GM21515 (cell line): ENCODE measurements around the gene PTPRM.

Source experiments
- ATAC-seq: cut with Tn5 transposase; IDR thresholded peaks from one replicate; pipeline ENCODE4 v1.9.1; 2021; ENCODE audit not compliant: unreplicated experiment

Gene PTPRM

DNA sequence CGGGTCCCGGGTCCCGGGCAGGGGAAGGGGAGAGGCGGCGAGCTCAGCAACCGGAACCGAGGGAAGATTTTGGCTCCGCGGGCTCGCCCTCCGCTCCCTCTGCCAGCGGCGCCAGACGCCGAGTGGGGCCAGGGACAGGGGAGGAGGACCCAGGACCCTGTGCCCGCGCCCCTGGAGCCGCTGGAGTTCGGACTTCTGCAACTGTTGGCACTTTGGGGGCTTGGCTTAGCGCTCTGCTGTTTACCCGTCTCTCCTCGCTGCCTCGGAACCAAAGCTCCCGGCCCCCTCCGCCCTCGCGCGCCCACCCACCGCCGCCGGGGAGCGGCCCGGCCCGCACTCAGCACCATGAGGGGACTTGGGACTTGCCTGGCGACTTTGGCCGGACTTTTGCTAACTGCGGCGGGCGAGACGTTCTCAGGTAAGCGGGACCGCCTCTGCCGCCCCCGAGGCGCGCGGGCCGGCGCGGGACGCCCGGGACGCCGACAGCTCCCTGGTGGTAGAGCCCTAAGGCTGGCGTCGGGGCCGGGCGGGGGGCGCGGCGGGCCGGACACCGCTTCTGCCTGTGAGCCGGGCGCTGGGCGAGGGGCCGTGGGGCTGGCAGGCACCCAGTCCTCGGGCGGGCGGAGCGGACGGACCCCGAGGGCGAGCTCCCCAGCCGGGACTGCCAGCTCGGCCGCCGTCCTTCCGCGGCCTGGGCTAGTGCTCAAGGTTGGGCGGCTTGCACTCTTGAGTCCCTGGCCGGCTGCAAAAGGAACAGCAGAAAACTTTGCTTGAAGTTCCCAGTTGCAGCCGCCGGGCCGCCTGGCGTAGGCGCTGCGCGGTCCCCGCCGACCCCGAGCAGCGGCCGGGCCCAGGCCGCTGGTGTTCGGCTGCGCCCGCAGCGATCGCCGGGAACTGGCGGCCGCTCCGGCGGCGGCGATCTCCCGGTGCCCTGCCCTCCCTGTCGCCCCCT is 634 bp downstream of the PTPRM start:
- ATAC-seq = peak; percentile 9

DNA sequence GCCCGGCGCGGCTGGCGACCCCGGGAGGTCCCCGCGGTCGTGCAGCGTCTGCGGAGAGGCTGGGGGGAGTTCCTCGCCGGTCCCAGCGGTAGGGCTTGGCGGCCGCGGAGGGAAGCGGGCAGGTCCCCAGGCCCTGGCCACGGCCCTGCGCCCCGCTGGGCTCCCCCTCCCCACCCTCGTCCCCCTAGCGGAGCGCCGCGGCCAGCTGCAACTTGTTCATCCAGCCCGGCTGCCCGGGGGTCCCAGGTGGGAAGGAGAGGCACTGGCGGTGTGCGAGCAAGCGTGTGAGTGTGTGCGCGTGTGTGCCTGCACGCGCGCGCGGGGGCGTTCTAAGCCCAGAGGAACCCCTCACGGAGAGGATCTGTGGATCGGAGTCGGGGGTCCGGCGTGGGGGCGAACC is 1.3 kb downstream of the PTPRM start:
- ATAC-seq = no peak

DNA sequence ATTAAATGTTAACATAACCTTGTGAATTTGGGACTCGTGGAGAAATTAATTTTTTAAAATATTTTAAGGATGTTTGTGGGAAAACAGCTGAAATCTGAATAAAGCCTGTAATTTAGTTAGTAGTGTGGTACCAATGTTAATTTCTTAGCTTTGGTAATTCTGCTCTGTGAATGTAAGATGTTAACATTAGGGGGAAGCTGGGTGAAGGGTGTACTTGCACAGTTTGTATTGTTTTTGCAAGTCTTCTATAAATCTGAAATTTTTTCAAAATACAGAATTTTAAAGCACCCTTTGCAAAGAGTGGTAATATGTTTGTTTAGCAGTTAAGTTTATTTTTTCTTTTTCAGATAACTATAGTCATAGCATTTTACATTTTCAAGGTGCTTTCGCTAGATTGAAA is 4.5 kb downstream of the PTPRM start:
- ATAC-seq = no peak

DNA sequence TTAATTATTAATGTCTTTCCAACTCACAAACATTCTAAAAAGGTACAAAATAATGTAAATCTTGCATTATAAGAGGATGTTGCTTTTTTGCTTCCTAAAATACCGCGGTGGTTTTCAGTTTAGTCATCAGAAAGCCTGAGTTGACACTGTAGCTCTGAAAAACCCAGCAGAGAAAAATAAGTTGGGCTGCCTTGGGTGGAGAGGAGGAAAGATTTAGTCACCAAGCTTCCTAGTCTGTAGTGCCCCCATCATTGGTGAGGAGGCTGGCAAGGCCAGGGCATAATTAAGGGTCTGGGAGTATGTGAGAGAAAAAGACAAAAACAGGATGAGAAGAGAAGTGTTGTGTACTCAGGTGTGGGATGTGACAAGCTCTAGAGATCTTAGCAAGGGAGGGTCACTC is 5.7 kb downstream of the PTPRM start:
- ATAC-seq = no peak

DNA sequence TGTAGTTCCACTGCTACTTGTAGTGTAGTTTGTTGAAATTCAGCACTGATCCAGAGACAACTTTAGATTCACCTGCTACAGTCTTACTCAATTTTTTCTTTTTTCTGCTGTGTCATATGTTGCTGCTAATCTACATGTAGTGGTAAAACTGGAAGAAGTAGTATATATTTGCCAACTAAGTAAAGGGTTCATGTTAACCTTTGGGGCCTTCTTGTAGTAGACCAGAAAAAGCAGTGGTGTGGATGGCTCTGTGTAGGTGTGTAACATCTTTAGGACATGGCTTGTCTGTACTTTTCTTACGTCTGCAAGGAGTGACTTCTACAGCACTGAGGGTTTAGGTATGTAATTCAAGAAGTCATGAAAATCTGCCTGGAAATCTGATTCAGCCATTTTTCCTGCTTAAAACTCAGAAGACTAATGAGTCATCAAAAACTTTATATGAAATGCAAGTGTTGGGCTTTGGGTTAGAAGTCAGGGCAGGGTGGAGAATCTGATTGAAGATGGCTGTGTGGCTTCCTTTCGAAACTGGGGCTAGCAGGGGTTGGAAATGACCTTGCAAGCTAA is 8.4 kb downstream of the PTPRM start:
- ATAC-seq = no peak

DNA sequence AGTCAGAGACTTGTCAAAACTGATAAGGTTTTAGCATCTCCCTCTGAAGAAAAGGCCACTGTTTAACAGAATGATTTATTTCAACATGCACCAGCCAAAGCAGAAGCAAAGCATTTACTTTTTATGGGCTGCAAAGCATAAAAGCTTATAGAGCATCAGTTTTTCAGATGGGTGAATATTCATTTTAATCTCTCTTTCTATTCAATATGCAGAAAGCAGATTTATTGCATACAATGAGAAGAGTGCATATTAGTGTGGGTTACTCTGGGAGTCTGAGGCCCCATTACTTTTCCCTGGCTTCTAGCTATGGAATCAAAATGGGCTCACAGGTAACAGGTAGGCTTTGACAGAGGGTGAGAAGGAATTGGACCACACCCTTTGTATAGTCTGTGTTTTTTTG is 9.0 kb downstream of the PTPRM start:
- no peak for ATAC-seq

DNA sequence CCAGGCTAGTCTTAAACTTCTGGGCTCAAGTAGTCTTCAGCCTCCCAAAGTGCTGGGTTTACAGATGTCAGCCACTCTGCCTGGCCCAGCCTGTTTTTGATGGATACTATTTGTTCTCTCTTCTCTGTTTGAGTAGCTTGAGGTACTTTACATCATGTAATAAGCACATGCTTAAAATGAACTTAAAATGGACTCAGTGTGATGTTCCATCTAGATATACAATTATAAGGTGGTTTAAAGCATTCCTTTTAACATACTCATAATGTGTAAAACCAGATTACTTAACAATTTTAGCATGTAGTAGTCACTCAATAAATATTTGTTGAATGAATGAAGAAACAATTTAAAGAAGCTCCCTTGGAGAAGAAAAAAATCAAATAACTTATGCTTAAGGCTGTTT is 9.6 kb downstream of the PTPRM start:
- no peak for ATAC-seq

DNA sequence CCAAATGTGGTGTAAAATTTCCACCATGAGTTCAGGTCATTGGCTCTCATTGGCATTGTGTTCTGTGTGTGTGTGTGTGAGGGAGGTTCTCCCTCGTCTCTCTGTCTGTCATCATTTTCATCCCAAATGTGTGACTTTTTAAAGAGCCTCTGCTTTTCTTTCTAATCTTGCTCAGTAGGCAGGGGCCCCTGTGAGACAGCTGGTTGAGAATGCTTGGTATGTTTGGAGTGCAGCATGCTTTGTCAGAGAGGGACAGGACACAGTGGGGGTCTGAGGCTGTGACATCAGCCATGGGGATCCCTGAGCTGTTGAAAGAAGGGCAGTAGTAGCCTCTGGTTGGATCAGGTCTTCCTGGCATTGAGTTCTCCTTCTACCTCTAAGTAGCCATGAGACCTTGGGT is 10.6 kb downstream of the PTPRM start:
- ATAC-seq = no peak

DNA sequence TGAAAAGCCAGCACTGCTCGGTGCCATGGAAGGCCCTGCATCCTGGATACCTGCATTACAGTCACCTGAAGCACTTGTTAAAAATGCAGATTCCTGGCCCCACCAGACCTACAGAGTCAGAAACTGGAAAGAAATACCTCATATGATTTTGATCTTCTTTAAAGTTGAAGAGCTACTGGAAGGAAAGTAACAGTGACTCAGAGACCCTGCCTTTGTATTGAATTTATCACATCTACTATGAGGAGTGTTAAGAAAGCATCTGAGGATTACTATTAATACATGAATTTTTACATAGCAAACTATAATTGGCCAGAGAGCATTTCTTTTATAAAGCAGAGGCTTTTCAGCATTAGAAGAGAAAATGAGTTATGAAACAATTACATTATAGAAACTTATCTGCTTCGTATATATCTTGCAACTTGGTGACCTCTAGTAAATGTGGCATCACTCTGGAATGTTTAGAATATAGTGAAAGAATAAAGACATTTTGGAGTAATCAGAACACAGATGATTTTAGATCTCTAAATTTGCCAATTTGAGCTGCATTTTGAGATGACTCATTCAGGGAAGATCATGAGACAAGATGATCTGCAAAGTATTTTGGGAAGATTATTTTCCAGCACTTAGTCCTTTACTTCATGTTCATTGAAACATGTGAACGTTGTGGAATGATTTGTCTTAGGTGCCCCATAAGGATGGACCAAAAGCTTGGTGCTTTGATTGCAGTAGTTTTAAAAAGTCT is 12.2 kb downstream of the PTPRM start:
- ATAC-seq = no peak

DNA sequence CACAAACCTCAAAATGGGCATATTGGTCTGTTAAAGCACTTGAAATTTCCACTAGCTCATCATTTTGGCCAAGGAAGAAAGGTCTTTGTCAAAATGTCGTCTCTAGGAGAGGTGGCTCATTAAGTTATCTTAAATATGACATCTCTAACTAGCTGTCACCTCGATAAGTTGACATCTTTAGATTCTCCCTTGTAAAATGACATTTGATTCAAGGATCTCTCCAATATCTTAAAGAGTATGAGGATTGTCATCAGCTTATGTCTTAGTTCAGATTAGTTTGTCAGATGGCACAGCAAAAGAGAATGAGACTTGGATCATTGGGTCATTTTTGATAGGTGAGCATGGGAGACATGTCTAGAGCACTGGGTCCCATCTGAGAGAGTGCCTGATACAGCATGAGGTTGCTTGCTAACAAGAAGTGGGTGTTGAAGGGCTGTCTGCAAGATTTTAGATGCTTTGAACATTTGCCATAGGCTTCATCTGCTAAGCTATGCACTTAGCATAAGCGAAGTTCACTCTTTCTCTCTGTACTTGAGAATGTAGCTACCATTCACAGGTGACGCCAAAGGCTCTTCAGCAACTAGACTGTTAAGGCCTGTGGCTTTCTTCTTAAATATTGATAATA is 12.9 kb downstream of the PTPRM start:
- ATAC-seq = no peak

DNA sequence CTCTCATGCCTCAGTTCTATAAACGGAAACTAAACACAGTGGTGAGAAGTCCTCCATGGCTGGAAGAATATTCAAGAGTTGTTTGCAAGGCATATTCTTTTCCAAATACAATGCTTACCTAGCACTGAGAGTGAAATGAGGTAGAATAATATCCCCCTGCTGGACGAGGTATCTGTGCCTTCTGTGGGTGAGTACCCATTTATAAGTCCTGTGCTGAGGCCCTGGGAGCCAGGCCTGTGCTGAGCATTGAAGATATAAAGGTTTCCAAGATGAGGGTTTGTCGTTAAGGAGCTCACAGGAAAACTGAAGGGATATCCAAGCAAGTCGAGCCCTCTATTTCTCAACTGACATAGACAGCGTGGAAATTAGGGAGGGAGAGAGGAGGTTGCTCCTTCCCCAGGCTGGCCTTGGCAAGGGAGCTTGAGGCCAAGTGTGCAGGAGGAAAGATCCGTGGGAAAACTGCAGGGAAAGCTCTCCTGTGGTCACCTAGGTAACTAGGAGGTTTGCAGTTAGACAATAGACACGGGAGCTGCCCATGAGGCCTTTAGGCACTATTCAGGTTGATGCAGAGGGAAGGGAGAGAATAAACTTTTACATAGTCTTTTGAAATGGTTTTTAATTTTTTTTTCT is 17.6 kb downstream of the PTPRM start:
- ATAC-seq = no peak

DNA sequence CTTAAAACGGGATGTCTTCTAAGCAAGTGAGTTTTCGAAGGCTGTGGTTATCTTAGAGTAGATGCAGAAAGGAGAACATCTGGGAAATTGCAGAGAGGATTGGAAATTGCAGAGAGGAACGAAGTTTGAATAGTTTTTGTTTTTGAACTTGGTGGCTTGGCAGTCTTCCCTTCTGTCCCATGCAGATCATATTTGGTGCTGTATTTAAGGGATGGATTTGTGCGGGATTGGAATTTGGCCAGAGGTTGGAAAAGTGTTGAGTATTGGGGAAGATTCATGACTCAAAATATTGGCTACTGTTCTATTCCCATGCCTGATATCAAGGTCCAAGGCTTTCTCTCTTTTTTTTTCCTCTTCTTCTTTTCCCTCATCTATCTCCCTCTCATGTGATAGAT is 18.2 kb downstream of the PTPRM start:
- no peak for ATAC-seq

DNA sequence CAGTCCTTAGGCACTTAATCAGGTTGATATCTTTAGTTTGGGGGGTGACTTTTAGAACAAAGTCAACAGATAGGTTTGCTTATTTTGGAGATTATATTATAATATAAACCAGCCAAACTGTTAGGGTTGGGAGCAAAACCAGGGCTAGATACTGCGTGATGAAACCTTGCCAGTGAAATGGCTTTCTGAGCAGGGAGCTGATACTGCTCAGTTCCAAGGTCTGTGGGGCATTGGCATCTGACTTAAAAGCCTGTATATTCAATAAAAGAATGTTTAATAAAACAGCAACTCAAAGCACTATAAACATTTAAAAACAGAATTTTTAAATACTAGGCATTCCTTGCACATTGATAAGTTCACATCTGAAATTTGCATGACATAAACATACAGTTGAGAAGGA is 19.3 kb downstream of the PTPRM start:
- no peak for ATAC-seq

DNA sequence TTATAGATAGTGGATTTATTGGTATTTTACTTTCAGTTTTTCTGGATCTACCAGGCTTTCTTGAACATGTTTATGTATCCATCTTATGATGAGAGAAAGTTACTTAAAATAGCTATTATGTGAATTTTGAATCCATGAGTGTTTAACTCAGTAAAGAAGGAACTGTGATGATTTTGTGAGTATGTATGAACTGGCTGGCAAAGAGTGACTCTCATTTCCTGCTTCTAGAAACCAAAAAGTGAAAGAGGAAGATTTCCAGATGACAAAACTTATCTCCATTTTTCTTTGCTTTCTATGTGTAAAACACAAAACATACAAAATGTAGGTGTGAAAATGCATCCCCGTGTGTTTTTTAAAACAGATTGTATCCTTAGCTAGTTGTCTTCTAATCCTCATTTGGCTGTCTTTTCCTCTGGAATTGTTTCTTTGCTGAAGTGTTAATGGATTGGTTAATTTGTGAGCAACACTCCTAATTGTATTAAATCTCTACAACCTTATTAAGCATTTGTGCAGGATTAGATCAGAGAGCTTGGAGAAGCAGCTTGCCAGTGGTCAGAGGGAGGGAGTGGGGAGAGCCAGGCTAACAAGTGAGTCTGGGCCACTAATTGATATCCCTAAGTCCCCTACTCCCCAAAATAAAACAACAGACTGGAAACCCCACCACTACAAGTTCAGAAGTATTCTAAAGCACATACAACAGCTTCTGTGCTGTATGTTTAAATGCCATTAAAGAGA is 23.9 kb downstream of the PTPRM start:
- no peak for ATAC-seq

DNA sequence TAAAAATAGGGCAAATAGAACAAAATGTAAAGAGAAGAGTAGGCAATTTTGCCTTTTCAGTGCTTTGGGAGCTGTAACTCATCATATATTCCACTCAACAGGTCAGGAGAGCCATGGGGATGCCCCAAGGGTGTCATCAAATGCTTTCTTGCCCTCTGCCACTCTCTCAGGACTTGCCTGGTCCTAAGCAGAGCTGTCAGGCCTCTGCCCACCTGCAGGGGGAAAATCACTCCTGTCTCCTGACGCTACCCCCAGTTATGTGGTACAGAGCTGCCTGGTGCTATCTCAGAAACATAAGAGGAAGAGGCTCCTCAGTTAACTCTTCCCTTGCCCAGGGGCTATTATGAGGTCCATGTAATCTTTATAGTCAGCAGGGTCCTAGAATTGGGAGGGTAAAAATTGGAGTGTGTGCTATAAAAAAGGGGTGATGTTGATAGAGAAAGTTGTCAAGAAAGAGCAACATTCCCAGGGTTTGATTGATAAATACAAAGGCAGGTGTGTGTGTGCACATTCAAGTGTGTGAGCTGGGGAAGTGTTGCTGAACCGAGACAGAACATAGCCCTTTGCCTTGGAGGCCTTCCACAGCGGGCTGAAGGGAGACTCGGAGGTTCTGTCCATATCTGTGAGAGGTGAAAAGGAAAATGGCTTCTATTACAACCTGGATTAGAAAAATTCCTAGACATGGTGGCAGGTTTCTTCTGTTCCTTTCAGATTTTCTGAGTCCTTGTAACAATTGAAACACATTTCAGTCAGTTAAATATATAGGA is 25.4 kb downstream of the PTPRM start:
- no peak for ATAC-seq

DNA sequence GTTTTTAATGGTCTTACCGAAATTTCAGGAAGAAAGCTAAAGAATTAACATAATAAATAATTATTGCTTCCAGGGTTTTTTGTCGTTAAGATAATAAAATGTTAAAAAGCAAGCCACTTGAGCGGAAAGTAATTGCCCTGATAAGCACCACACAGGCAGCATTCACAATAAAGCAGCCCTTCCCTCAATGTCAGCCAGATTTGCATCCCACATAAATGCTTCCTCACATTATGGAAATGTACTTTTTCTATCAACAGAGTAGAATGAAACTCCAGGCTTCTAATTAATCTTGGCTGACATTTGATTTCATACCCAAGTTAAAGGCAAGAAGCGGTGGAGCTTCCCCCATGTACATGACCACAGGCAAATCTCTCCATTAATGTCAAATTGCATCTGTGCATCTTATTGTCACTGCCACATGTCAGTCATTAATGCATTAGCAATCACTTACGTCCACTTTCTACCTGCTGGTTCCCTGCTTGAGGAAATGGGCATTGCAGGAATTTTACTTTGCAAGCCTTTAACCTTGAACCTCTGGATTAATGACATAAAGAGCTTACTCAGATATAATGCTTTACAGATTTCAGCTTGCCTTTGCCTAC is 26.2 kb downstream of the PTPRM start:
- no peak for ATAC-seq

DNA sequence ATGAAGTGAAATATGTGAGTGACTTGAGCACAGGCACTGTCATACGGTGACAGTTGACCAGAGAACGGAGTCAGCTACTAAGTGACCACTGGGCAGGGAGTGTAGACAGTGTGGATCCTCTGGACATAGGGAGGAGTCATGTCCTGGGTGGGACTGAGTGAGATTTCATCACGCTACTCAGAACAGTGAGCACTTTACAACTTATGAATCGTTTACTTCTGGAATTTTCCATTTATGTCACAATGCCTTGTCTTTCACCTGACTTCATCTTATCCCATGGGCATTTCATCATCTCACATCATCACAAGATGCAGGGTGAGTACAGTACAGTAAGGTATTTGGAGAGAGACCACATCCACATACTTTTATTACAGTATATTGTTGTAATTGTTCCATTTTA is 29.0 kb downstream of the PTPRM start:
- no peak for ATAC-seq

DNA sequence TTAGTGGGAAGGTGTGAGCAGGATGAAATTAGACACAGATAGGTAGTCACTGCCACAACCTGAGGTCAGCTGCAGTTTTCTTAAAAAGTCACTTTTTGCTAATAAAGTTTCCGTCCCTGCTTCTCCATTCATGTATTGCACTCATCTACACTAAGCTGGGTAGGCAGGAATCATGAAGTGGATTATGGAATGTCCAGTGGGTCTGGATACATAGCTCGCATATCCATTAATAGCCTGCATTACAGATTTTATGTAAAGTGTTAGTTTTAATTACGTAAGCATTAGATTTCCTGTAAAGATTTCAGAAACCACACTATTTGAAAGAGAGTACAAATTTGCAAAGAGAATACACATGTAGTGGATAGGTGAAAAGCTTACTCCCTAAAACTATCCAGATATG is 30.4 kb downstream of the PTPRM start:
- no peak for ATAC-seq
